LNCAP (cell line): ENCODE measurements around the gene PC.

Experiments
- TF ChIP-seq, protein P1 (sequence below): fragments of 450-650 bp; IDR thresholded peaks from 2 replicates; pipeline ENCODE4 v1.5.1; 2017; ENCODE audit warnings: mild to moderate bottlenecking

The PC gene

DNA sequence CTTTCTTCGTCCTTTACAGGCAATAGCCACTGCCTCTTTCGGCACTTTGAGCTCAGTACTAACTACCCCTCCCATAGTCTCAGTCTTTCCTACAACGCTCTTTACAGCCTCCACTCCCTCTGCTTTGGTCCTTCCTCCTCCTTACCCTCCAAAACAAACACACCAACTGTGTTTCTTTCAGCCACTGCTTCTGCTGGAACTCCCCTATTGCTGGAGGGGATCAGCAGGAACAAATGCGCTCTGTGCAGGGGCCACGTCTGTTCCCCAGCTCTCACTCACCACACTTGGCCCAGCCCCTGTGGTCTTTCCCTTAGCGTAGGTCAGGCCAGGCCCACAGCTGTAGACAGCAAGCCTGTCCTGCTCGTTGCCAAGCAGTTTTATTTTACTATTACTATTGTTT is 42.3 kb downstream of the PC start:
- TF ChIP-seq, protein P1, sequence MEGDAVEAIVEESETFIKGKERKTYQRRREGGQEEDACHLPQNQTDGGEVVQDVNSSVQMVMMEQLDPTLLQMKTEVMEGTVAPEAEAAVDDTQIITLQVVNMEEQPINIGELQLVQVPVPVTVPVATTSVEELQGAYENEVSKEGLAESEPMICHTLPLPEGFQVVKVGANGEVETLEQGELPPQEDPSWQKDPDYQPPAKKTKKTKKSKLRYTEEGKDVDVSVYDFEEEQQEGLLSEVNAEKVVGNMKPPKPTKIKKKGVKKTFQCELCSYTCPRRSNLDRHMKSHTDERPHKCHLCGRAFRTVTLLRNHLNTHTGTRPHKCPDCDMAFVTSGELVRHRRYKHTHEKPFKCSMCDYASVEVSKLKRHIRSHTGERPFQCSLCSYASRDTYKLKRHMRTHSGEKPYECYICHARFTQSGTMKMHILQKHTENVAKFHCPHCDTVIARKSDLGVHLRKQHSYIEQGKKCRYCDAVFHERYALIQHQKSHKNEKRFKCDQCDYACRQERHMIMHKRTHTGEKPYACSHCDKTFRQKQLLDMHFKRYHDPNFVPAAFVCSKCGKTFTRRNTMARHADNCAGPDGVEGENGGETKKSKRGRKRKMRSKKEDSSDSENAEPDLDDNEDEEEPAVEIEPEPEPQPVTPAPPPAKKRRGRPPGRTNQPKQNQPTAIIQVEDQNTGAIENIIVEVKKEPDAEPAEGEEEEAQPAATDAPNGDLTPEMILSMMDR: no peak

DNA sequence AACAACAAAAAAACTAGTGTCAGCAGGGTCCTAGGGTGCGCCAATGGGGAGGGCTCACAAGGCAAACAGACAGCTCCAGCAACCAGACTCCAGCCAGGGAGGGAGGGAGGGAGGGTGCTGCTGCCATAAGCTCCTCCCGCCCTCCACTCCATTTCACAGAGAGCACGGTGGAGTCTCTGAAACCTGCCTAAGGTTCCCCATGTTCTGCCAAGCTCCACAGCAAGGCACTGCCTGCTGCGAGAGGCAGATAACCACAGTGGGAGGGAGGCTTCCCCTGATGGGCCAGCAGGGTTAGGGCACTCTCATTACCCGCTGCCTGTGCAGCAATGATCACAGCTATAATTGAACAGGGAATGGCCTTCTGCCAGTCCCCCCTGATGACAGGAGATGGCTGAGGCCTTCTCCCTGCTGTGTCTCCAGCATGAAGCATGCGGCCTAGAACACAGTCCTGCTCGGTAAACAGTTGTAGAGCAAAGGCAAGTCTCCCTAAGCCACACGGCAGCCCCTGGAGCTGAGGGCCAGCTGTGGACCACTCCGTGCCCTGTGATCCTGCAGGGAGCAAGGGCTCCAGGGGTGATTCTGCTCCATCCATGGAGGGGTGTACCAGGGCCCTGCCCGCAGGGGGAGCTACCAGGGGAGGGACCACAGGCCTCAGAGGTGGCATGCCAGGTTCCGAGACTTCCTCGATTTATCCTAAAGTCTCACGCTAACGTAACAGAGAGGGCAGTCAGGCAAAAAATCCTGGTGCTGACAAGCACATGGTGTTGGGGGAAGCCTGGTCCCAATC is 42.9 kb downstream of the PC start:
- TF ChIP-seq, protein P1: no peak

- TF ChIP-seq, protein P1: no peak
Observed at GRCh38 chr11:66914505-66914904, 43.7 kb downstream of the PC start.

DNA sequence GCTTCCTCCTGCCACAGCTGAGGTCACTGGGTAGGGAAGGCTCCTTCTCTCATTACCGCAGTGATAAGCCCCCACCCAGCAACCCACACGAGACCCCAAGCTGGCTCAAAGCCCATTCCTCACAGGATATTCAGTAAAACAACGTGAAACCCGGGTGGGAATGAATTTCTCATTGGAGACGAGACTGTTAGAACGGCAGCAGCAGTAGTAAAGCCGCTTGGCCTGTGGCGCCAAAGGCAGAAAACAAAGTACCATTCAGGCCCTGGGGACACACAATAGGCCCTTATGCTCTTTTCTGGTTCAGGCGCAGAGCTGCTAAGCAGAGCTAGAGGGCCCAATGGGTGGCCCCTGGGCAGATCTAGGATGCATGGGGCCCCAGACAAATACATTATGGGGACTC is 45.3 kb downstream of the PC start:
- TF ChIP-seq, protein P1: no peak

GRCh38 chr11:66912361-66912760 is 45.8 kb downstream of the PC start:
- TF ChIP-seq, protein P1: no peak

- TF ChIP-seq, protein P1: no peak
Observed at GRCh38 chr11:66910669-66911068, 47.5 kb downstream of the PC start.

DNA sequence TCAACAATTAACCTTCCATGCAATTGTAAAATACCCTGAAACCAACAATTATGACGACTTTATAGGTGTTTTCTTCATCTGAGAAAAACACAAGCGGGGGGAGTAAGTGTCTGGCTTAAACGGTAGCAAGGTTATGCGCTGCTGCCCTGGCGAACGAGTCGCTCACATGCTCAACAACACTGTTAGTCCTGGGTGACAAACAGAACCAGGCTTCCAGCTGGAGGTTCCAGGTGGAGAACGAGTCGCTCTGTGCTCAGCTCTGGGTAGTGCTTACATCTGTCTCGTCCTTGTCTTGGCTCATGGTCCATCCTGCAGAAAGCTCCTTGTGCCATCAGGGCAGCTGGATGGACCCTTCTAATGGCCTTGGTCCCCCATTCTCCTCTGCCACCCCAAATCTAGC is 48.2 kb downstream of the PC start:
- TF ChIP-seq, protein P1: no peak

GRCh38 chr11:66909181-66909580 is 49.0 kb downstream of the PC start:
- TF ChIP-seq, protein P1: no peak
